GM19193 (cell line): ENCODE results near the gene TTLL11.

Experiments
- POLR2A ChIP-seq: IDR thresholded peaks from 4 replicates; pipeline ENCODE4 v1.6.1; 2011; ENCODE audit not compliant: insufficient read depth, insufficient read length; ENCODE audit errors: extremely low read depth

The TTLL11 gene

GRCh38 chr9:122118343-122119165 is 25.4 kb upstream of the TTLL11 start:
- TF ChIP-seq POLR2A, result no peak

- no peak for TF ChIP-seq POLR2A
Observed at GRCh38 chr9:122116448-122117173, 23.5 kb upstream of the TTLL11 start.

GRCh38 chr9:122116040-122116439 is 22.9 kb upstream of the TTLL11 start:
- TF ChIP-seq POLR2A, result no peak

GRCh38 chr9:122115176-122116035 is 22.3 kb upstream of the TTLL11 start:
- no peak for TF ChIP-seq POLR2A

- no peak for TF ChIP-seq POLR2A
Observed at GRCh38 chr9:122113574-122113973, 20.5 kb upstream of the TTLL11 start.

GRCh38 chr9:122112238-122112637 is 19.1 kb upstream of the TTLL11 start:
- TF ChIP-seq POLR2A, result no peak

- TF ChIP-seq POLR2A, result no peak
Observed at GRCh38 chr9:122111413-122112085, 18.4 kb upstream of the TTLL11 start.

GRCh38 chr9:122110100-122110833 is 17.2 kb upstream of the TTLL11 start:
- no peak for TF ChIP-seq POLR2A

- no peak for TF ChIP-seq POLR2A
Observed at GRCh38 chr9:122109035-122109813, 16.1 kb upstream of the TTLL11 start.

GRCh38 chr9:122107291-122107805 is 14.2 kb upstream of the TTLL11 start:
- TF ChIP-seq POLR2A, result no peak

- no peak for TF ChIP-seq POLR2A
Observed at GRCh38 chr9:122106576-122106975, 13.5 kb upstream of the TTLL11 start.

GRCh38 chr9:122103985-122104384 is 10.9 kb upstream of the TTLL11 start:
- TF ChIP-seq POLR2A, result no peak

GRCh38 chr9:122102156-122102555 is 9.0 kb upstream of the TTLL11 start:
- TF ChIP-seq POLR2A, result no peak
